Endodermal cell (in vitro differentiated cells): Measurements from ENCODE around the gene C1QBP. TPM values are rescaled to one million over a fixed set of nuclear protein-coding genes. Genes with fewer than 3 reads are reported as not detected.

Source experiments
- DNase-seq: peaks from one replicate; pipeline ENCODE4 v3.0.0-alpha.2; 2017
- H3K27ac ChIP-seq: 2 replicates; pipeline ENCODE4 v1.5.1; 2013; ENCODE audit warnings: mild to moderate bottlenecking, low read depth, low read length, moderate library complexity
- H3K27me3 ChIP-seq: 2 replicates; pipeline ENCODE4 v1.6.1; 2013; ENCODE audit warnings: mild to moderate bottlenecking, low read length, moderate library complexity; ENCODE audit not compliant: insufficient read depth, control insufficient read depth, poor library complexity, severe bottlenecking
- H3K36me3 ChIP-seq: 2 replicates; pipeline ENCODE4 v1.7.0; 2013; ENCODE audit warnings: mild to moderate bottlenecking, low read length, moderate library complexity; ENCODE audit not compliant: control insufficient read depth, insufficient read depth
- H3K4me1 ChIP-seq: one replicate; pipeline ENCODE4 v1.7.0; 2013; ENCODE audit warnings: low read length; ENCODE audit not compliant: control insufficient read depth, insufficient read depth
- H3K4me3 ChIP-seq: 2 replicates; pipeline ENCODE4 v1.5.1; 2013; ENCODE audit warnings: mild to moderate bottlenecking, low read length, moderate library complexity
- H3K9ac ChIP-seq: 2 replicates; pipeline ENCODE4 v1.6.1; 2013; ENCODE audit warnings: mild to moderate bottlenecking, low read length, moderate library complexity; ENCODE audit not compliant: poor library complexity, severe bottlenecking; ENCODE audit errors: extremely low read depth
- H3K9me3 ChIP-seq: 2 replicates; pipeline ENCODE4 v1.6.1; 2013; ENCODE audit warnings: mild to moderate bottlenecking, low read length, moderate library complexity; ENCODE audit not compliant: control insufficient read depth
- H3K27ac Mint-ChIP-seq: 2 replicates; pipeline ENCODE4 v1.8.0; 2020; ENCODE audit warnings: mixed read lengths
- H3K27me3 Mint-ChIP-seq: 2 replicates; pipeline ENCODE4 v1.8.0; 2021; ENCODE audit warnings: mild to moderate bottlenecking, mixed read lengths; ENCODE audit not compliant: insufficient read depth
- H3K36me3 Mint-ChIP-seq: 2 replicates; pipeline ENCODE4 v1.8.0; 2020; ENCODE audit warnings: low read depth, mixed read lengths
- H3K4me1 Mint-ChIP-seq: 2 replicates; pipeline ENCODE4 v1.8.0; 2020; ENCODE audit warnings: mixed read lengths
- H3K4me3 Mint-ChIP-seq: 2 replicates; pipeline ENCODE4 v1.8.0; 2020; ENCODE audit warnings: mild to moderate bottlenecking, moderate library complexity, mixed read lengths
- H3K9me3 Mint-ChIP-seq: 2 replicates; pipeline ENCODE4 v1.8.0; 2020; ENCODE audit warnings: mild to moderate bottlenecking, mixed read lengths
- WGBS, 2 experiments: methylation state at CpG; one replicate each; pipeline versions ENCODE4 v1.1.5 to v1.1.7; 2013; ENCODE audit warnings: missing lambda C conversion rate in 2 of 2, mixed read lengths in 1 of 2; ENCODE audit not compliant: insufficient coverage in 1 of 2, insufficient read length in 1 of 2; 5-methylcytosine and 5-hydroxymethylcytosine counted together
- total RNA-seq, 2 donors: library from RNA; stranded (reverse); fragmentation: NEBNext Ultra II Directional in 1 of 2; extraction: Animal tissue kit (Norgen Biotek cat#: 25700) in 1 of 2; gene quantifications; 2 replicates in 1 of 2; 3 replicates in 1 of 2; pipeline ENCODE4 v1.2.1, GENCODE V29; 2021
- TF ChIP-seq, protein P1 (sequence below): fragments of 200-600 bp; sonication (generic); conservative IDR thresholded peaks from 2 replicates; pipeline ENCODE4 v1.5.0; 2021; ENCODE audit warnings: antibody characterized with exemption, mild to moderate bottlenecking

C1QBP gene
- total RNA-seq, 2 donors from 2014 or later, result 213 to 217 TPM

DNA sequence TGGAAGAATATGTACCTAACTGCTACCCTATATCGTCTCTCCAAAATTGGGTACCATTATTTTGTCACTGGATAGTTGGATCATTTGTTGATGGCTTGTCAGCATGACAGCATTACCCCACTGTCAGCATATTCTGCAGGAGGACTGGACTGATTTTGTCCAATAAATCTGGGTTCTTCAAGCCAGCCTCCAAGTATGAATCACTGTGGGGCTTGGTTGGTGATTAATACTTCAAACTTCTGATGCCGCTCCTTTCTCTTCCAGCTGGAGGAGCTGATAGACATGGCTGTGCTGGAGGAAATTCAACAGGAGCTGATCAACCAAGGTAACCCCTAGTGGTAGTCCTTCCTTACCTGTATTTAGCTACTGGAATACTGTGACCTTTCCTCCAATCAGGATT, 16.4 kb downstream of the C1QBP start:
- Mint-ChIP-seq H3K9me3 (no peaks in the 10 kb centered on the region), H3K27ac (no peak overlapping the region), H3K4me1 (peaks cover 11% of the 10 kb centered on the region), H3K27me3 (no peaks in the 10 kb centered on the region), H3K4me3 (no peak overlapping the region), H3K36me3 (peaks cover 53% of the 10 kb centered on the region)
- no peaks in the 10 kb centered on the region for H3K9me3 ChIP-seq
- H3K4me1 ChIP-seq, result no peaks in the 10 kb centered on the region
- no peak overlapping the region for H3K9ac ChIP-seq
- no peak overlapping the region for H3K27ac ChIP-seq
- no peak for DNase-seq
- H3K27me3 ChIP-seq, result no peaks in the 10 kb centered on the region
- no peak overlapping the region for H3K4me3 ChIP-seq
- 100% methylated on average over 2 of the region's 2 CpGs for WGBS, 2 experiments
- TF ChIP-seq, protein P1, sequence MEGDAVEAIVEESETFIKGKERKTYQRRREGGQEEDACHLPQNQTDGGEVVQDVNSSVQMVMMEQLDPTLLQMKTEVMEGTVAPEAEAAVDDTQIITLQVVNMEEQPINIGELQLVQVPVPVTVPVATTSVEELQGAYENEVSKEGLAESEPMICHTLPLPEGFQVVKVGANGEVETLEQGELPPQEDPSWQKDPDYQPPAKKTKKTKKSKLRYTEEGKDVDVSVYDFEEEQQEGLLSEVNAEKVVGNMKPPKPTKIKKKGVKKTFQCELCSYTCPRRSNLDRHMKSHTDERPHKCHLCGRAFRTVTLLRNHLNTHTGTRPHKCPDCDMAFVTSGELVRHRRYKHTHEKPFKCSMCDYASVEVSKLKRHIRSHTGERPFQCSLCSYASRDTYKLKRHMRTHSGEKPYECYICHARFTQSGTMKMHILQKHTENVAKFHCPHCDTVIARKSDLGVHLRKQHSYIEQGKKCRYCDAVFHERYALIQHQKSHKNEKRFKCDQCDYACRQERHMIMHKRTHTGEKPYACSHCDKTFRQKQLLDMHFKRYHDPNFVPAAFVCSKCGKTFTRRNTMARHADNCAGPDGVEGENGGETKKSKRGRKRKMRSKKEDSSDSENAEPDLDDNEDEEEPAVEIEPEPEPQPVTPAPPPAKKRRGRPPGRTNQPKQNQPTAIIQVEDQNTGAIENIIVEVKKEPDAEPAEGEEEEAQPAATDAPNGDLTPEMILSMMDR, result peak; percentile 12
- H3K36me3 ChIP-seq, result peaks cover 45% of the 10 kb centered on the region

DNA sequence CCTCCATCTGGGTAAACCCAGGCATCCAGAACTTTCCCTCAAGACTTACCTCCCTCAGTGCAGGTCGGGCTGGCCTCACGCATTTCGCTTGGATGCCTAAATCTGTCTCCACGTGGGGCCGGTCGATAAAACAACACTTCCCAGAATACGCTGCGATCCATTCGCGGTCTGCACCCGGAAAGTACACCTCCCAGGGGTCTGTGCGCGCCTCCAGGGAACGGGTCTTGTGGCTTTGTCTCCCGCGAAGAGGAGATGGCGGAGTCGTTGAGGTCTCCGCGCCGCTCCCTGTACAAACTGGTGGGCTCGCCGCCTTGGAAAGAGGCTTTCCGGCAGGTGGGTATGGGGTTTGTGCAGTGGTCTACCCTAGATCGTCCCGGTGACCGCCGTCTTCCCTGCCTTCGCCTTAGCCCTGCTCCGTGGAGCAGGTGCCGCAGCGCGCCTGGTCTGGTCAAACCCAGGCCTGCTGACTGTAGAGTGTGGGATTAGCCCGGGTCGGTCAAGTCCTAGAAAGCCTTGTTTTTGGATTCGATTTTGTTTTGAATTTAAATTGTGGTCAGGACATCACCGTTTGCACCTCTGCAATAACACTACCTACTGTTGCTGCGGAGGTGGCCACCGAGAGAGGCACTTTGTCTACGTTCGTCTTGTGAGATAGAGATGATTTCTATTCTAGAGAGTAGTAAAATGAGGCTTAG, 18.8 kb downstream of the C1QBP start, which contains the start of gene RPAIN:
RPAIN (plus strand) TSS at position 224 of the 695 bp plus-strand sequence; CDS start at position 253, 29 bp downstream.
- Histone ChIP-seq H3K27ac (peak within 1 kb of the TSS; percentile 74), H3K4me1 (no peaks in the 10 kb centered on the region), H3K9ac (peak within 1 kb of the TSS; percentile 90), H3K27me3 (no peaks in the 10 kb centered on the region), H3K9me3 (no peaks in the 10 kb centered on the region), H3K36me3 (peaks cover 50% of the 10 kb centered on the region), H3K4me3 (peak within 1 kb of the TSS; percentile 98)
- TF ChIP-seq, protein P1, result no peak
- peaks cover 39% of the 10 kb centered on the region for H3K36me3 Mint-ChIP-seq
- H3K27me3 Mint-ChIP-seq, result no peaks in the 10 kb centered on the region
- peak within 1 kb of the TSS; percentile 99 for H3K27ac Mint-ChIP-seq
- no peaks in the 10 kb centered on the region for H3K9me3 Mint-ChIP-seq
- H3K4me1 Mint-ChIP-seq, result peaks cover 11% of the 10 kb centered on the region
- peak within 1 kb of the TSS; percentile 96 for H3K4me3 Mint-ChIP-seq
- peak; percentile 98 for DNase-seq
- WGBS, 2 experiments, result 0 to 1% methylated on average over 19 to 41 of the region's 41 CpGs

DNA sequence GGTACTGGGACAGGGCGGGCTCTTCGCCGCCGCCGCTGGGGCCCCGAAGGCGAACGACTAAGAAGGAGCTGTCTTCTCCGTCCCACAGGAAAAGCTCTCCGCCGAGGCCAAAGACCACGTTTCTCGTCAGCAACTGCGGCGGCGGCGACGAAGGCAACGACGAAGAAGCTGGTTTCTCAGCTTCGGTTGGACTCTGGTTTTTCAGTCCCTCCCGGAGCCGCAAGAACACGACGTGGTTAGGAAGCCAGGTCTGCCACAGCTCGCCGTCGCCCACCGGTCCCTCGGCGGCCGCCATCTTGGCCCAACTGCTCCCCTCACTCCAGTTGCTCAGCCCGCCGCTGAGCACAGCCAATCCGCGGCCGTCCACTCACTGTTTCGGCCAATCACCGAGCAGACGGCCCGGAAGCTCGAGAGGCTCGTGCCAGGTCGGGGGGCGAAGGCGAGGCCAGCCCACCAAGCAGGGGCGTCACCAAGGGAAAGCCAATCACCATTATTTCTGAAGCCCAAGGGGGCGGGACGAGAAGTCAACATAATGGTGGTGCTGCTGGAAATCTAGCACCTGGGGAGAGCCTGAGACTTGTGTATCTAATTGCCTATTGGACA, 19.5 kb downstream of the C1QBP start, which contains the start of gene NUP88:
NUP88 (minus strand) TSS at position 307 of the 603 bp plus-strand sequence; CDS start at position 295, 12 bp downstream.
- Mint-ChIP-seq H3K9me3 (no peaks in the 10 kb centered on the region), H3K36me3 (peaks cover 33% of the 10 kb centered on the region), H3K4me1 (peaks cover 11% of the 10 kb centered on the region), H3K27ac (peak within 1 kb of the TSS; percentile 99), H3K27me3 (no peaks in the 10 kb centered on the region), H3K4me3 (peak within 1 kb of the TSS; percentile 96)
- peak within 1 kb of the TSS; percentile 90 for H3K9ac ChIP-seq
- H3K27ac ChIP-seq, result peak within 1 kb of the TSS; percentile 74
- H3K4me3 ChIP-seq, result peak within 1 kb of the TSS; percentile 98
- TF ChIP-seq, protein P1, result no peak
- H3K36me3 ChIP-seq, result peaks cover 47% of the 10 kb centered on the region
- no peaks in the 10 kb centered on the region for H3K9me3 ChIP-seq
- no peaks in the 10 kb centered on the region for H3K4me1 ChIP-seq
- no peaks in the 10 kb centered on the region for H3K27me3 ChIP-seq
- 0% methylated on average over 26 to 49 of the region's 49 CpGs for WGBS, 2 experiments
- peak; percentile 100 for DNase-seq
